Measurements from ENCODE around the gene DROSHA. TPM values are rescaled to one million over a fixed set of nuclear protein-coding genes. Genes with fewer than 3 reads are reported as not detected.

Gene DROSHA
- total and polyA plus RNA-seq, 10 of the 15 experiments (the other 5 are each of a cell fraction or from before 2014, with no cell fraction given) = 27.9 to 55.0 (median 37.6) TPM

GRCh38 chr5:31486441-31486840 lies 45.5 kb downstream of the DROSHA start:
- H3K9me3 ChIP-seq (replicated peaks; ENCODE audit: control insufficient read depth, insufficient read depth, low read length) = no peaks in the 10 kb centered on the region
- H4K20me1 ChIP-seq (ENCODE audit: control insufficient read depth, insufficient read depth) = no peaks in the 10 kb centered on the region
- no peak overlapping the region for H3K27ac ChIP-seq (ENCODE audit: control insufficient read depth, insufficient read depth)
- no peak for FAIRE-seq
- no peak overlapping the region for H2AFZ ChIP-seq (ENCODE audit: control insufficient read depth, low read depth, low read length)
- no peaks in the 10 kb centered on the region for H3K4me1 ChIP-seq (ENCODE audit: control insufficient read depth, insufficient read depth, low read length)
- H3K27me3 ChIP-seq (replicated peaks in 1 of 2; ENCODE audit: control insufficient read depth in 2 of 2, insufficient read depth in 2 of 2, low read length in 1 of 2) = no peaks in the 10 kb centered on the region
- ATAC-seq = no peak
- ChIA-PET CTCF (no interaction called here), RAD21 (ENCODE audit: unreplicated experiment) (no interaction called here), SMC1A (ENCODE audit: uncharacterized antibody, unreplicated experiment) (no interaction called here), POLR2A (no interaction called here)
- in situ Hi-C loops (cut with MboI) = no loop called here
- no TSS peak for BruUV-seq (replicated peaks)
- H3K4me3 ChIP-seq = no peak overlapping the region
- H3K79me2 ChIP-seq (ENCODE audit: control insufficient read depth, insufficient read depth, low read length) = no peaks in the 10 kb centered on the region
- no peak overlapping the region for H3K4me2 ChIP-seq (ENCODE audit: control insufficient read depth, insufficient read depth)
- peaks cover 1 to 16% of the 10 kb centered on the region in 2 experiments for H3K36me3 ChIP-seq (ENCODE audit: control insufficient read depth in 2 of 2, insufficient read depth in 2 of 2, low read length in 1 of 2)
- DNase-seq (ENCODE audit: low read depth, low spot score) = no peak
- no peak for TF ChIP-seq SMARCA5 (IDR thresholded peaks at IDR 0.05)
- intact Hi-C loops (cut with micrococcal nuclease; ENCODE audit: unreplicated experiment) = no loop called here
- 83% methylated on average over 6 of the region's 6 CpGs for WGBS (ENCODE audit: insufficient coverage, insufficient replicate concordance, low lambda C conversion rate, missing lambda C conversion rate)
- no peak overlapping the region for H3K9ac ChIP-seq (ENCODE audit: control insufficient read depth, insufficient read depth, low read length)

- Histone ChIP-seq H3K9ac (ENCODE audit: control insufficient read depth, insufficient read depth, low read length) (no peak overlapping the region), H3K27me3 (replicated peaks in 1 of 2; ENCODE audit: control insufficient read depth in 2 of 2, insufficient read depth in 2 of 2, low read length in 1 of 2) (no peaks in the 10 kb centered on the region), H3K36me3 (ENCODE audit: control insufficient read depth in 2 of 2, insufficient read depth in 2 of 2, low read length in 1 of 2) (peaks cover 1 to 16% of the 10 kb centered on the region in 2 experiments), H4K20me1 (ENCODE audit: control insufficient read depth, insufficient read depth) (no peaks in the 10 kb centered on the region), H3K4me2 (ENCODE audit: control insufficient read depth, insufficient read depth) (no peak overlapping the region), H3K27ac (ENCODE audit: control insufficient read depth, insufficient read depth) (no peak overlapping the region), H3K4me3 (no peak overlapping the region), H3K79me2 (ENCODE audit: control insufficient read depth, insufficient read depth, low read length) (no peaks in the 10 kb centered on the region), H2AFZ (ENCODE audit: control insufficient read depth, low read depth, low read length) (no peak overlapping the region), H3K4me1 (ENCODE audit: control insufficient read depth, insufficient read depth, low read length) (no peaks in the 10 kb centered on the region), H3K9me3 (replicated peaks; ENCODE audit: control insufficient read depth, insufficient read depth, low read length) (no peaks in the 10 kb centered on the region)
- intact Hi-C loops (cut with micrococcal nuclease; ENCODE audit: unreplicated experiment) = no loop called here
- POLR2A ChIA-PET = no interaction called here
- CTCF ChIA-PET = no interaction called here
- TF ChIP-seq SIN3A (IDR thresholded peaks at IDR 0.05; ENCODE audit: low read depth, low read length) (no peak), CHD1 (IDR thresholded peaks at IDR 0.05; ENCODE audit: low read depth, low read length) (no peak), NRF1 (conservative IDR thresholded peaks at IDR 0.05; ENCODE audit: low read depth, low read length) (no peak), KDM1A (IDR thresholded peaks at IDR 0.05; ENCODE audit: borderline replicate concordance) (no peak), HDGF (IDR thresholded peaks at IDR 0.05) (no peak), PRDM15 (CRISPR knock-in tag; IDR thresholded peaks at IDR 0.05) (no peak), EZH2 (IDR thresholded peaks at IDR 0.05; ENCODE audit: borderline replicate concordance, control insufficient read depth, low read depth, low read length) (no peak)
- FAIRE-seq (no peak), DNase-seq (ENCODE audit: low read depth, low spot score) (no peak), ATAC-seq (no peak)
- in situ Hi-C loops (cut with MboI) = no loop called here
- no TSS peak for BruUV-seq (replicated peaks)
- SMC1A ChIA-PET (ENCODE audit: uncharacterized antibody, unreplicated experiment) = no interaction called here
- WGBS (ENCODE audit: insufficient coverage, insufficient replicate concordance, low lambda C conversion rate, missing lambda C conversion rate) = 94% methylated on average over 7 of the region's 7 CpGs
- RAD21 ChIA-PET (ENCODE audit: unreplicated experiment) = interaction anchor here (0.6 kb wide), 1 partner anchor 1038 kb away, joined by 3 read pairs; no protein-coding TSS in a partner anchor
Observed at GRCh38 chr5:31485376-31486207, 46.3 kb downstream of the DROSHA start.
